ENCODE data around the gene C14orf132.
"Not testable (repeated sequence)": the region's sequence is repeated elsewhere in the genome, so short reads cannot be mapped to it uniquely, and the experiment has no call there.

The C14orf132 gene

GRCh38 chr14:96038920-96039632, at the start of gene C14orf132:
Gene C14orf132, plus strand, starts transcription at chr14:96039362. Its CDS starts 139 bp downstream, at chr14:96039501.
- DNase-seq (ENCODE audit: low read depth) = peak; percentile 11

DNA sequence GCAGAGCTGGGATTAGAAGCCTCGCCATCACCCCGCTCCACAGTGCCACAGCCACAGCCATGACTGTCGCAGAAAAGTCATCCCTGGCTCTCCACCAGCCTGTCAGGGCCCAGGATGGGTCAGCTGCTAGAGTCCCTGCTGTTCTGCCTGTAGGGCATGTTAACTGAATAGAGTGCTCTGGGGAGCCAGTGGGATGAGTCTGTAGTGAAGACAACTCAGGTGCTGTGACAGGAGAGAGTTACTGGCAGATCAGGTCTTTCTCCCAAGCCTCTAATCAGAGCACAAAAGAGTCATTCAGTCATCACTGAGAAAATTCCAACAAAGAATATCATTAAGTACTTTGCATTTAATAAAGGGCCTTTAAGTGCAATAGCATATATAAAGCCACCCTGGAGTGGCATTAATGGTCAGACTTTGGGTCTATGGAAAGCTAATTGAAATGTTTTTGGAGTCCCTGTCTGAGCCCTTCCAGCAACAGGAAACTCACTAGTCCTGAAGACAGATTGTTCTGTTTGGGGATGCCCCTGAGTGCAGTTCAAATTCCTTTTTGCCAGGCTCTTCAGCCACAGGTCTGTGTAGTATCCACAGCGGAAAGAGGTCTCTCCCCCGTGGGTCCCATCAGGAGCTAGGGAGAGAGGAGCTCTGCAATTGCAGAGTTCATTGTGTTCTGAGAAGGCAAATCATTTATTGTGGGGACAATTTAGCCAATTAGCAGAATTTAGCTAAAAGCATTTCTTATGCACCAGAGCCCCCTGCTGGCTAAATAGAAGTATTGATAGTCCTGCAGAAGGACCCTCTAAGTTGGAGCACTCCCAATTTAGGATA, 45.2 kb upstream of the C14orf132 start:
- no peak for DNase-seq (ENCODE audit: low read depth)

DNA sequence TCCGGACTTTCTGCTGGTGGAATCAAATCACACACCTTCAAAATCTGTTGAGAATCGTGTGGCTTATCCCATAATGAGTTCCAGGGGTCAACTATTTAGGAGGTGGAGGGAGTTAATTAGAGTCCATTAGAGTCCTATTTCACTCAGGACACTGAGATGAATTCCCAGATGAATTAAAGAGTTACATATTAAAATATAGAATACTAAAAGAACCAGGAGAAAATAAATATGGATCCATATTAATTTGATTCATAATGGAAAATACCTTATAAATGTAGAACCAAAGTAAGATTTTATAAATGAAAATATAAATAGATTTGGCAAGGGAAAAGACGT, 44.6 kb upstream of the C14orf132 start:
- DNase-seq (ENCODE audit: low read depth) = no peak

DNA sequence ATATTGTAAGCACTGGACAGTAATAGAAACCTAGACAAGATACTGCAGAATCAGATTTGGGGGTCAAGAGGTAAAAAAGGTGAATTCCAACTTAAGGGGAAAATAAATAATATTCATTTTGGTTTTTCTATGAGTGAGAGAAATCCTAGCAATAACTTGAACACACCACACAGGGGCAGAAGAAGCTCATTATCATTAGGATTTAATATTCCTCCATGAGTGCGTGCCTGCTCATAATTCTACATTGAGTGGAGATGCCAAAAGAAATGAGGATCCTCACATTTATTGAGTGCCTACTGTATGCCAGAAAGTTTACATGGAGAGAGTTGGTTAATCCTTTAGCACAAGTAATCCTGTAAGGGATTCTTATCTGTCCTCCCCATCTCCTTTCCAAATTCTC, 40.5 kb upstream of the C14orf132 start:
- DNase-seq (ENCODE audit: low read depth) = no peak

DNA sequence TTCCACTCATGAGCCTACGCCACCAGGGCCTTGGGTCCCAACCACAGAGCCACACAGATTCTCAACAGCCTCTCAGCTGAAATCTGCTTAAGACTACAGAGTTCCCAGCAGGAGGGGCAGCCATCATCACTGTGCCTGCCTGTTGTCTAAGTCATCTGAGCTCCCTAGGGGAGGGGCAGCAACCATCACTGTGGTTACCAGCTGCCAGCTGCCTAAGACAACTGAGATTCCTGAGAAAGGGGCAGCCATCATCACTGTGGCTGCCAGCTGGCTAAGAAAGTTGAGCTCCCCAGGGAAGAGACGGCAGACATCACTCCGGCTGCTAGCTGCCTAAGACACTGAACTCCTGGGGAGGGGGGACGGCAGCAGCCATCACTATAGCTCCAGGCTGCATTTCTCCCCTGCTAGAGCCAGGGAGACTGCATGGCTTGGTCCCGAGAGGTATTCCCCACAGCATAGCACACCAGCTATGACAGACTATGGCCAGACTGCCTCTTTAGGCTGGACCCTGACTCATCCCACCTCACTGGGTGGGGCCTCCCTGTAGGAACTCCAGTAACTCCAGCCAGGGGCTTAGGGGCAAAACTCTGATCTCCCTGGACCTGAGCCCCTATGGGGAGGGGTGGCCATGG, 37.2 kb upstream of the C14orf132 start:
- peak; percentile 12 for DNase-seq (ENCODE audit: low read depth)

DNA sequence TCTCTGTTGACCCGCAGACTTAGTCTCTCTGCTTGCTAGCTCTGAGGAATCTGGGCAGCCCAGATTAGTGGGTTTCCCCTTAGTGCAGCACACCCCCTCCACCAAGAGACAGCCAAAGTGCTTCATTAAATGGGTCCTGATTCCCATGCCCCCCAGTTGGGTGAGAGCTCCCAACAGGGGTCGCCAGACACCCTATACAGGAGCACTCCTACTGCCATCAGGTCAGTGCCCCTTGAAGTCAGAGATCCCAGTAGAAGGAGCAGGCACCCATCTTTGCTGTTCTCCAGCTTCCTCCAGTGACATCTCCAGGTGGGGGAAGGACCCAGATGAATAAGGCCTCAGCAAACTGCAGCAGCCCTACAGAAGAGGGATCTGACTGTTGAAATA, 36.7 kb upstream of the C14orf132 start:
- DNase-seq (ENCODE audit: low read depth) = no peak

GRCh38 chr14:96011131-96011530, 28.0 kb upstream of the C14orf132 start:
- DNase-seq (ENCODE audit: low read depth) = no peak

GRCh38 chr14:96011607-96012006, 27.6 kb upstream of the C14orf132 start:
- no peak for DNase-seq (ENCODE audit: low read depth)

- not testable (repeated sequence) for DNase-seq (ENCODE audit: low read depth)
Observed at GRCh38 chr14:96012757-96013156, 26.4 kb upstream of the C14orf132 start.

GRCh38 chr14:96014176-96014575, 25.0 kb upstream of the C14orf132 start:
- no peak for DNase-seq (ENCODE audit: low read depth)

GRCh38 chr14:96016501-96017160, 22.5 kb upstream of the C14orf132 start:
- no peak for DNase-seq (ENCODE audit: low read depth)

DNA sequence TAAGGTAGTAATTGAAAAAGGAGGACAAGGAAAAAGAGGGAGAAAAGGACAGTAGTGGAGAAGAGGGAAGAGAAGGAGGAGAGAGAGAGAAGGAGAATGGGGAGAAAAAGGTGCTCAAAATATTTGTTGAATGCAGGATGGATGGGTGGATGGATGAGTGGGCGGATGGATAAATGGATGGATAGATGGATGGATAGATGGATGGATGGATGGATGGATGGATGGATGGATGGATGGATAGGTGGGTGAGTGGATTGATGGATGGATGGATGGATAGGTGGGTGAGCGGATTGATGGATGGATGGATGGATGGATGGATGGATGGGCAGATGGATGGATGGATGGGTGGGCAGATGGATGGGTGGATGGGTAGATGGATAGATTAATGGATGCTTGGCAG, 21.3 kb upstream of the C14orf132 start:
- no peak for DNase-seq (ENCODE audit: low read depth)

DNA sequence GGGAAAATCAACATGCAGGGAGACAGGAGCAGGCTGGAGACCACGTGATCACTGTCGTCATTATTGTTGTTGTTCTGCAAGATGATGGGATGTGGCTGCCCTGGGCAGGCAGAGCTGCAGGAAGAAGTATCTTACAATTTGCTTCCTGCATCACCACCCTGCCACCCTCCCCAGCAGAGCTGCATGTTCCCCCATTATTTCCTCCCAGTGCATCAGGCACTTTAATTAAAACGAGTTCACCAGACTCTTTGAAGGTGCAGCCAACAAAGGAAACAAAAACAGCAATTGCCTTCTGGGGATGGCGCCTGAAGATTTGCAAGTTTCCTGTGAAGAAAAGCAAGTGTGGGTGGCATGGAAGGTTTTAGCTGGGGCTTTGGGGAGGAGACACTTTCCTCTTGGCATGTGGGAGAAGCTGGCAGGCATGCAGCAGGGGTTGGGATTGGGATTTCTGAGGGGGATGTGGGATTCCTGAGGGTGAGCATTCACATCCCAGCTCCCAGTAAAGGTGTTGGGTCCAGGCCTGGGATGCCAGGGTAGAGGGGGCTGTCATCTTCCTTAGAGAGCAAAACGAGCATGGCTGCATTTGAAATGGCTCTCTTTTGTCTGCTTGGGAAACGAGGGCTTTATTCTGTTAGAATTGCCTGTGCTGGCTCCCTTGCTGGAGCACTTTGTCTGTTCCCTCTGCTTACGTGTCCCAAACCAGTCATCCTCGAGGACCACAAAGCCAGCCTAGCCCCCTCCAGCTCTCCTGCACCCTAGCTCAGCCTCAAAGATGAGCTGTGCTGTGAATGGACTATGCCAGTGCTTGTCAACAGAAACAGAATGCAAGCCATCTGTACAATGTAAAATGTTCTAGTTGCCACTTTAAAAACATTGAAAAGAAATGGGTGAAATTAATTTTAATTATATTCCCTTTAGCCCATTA, 11.5 kb upstream of the C14orf132 start:
- DNase-seq (ENCODE audit: low read depth) = no peak

GRCh38 chr14:96029089-96029645, 10.0 kb upstream of the C14orf132 start:
- DNase-seq (ENCODE audit: low read depth) = no peak

GRCh38 chr14:96030108-96030760, 8.9 kb upstream of the C14orf132 start:
- DNase-seq (ENCODE audit: low read depth) = no peak

DNA sequence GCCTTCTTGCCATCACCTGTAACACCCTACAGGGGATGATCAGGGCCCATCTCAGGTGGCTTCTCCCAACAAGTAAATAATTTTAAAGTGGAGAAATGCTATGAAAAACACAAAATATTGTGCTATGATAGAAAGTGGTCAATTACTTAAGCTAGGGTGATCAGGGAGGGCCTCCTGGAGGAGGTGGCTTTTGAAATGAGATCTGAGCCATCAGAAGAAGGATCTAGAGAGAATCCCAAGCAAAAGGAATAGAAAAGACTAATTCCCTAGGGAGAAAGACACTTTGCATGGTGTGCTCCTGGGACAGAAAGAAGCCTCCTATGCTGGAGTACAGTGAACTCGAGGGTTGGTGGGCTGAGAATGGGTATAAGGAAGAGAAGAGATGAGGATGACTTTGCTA, 7.5 kb upstream of the C14orf132 start:
- no peak for DNase-seq (ENCODE audit: low read depth)

GRCh38 chr14:96035456-96035855, 3.7 kb upstream of the C14orf132 start:
- no peak for DNase-seq (ENCODE audit: low read depth)

- DNase-seq (ENCODE audit: low read depth) = no peak
Observed at GRCh38 chr14:96037891-96038557, 1.1 kb upstream of the C14orf132 start.

DNA sequence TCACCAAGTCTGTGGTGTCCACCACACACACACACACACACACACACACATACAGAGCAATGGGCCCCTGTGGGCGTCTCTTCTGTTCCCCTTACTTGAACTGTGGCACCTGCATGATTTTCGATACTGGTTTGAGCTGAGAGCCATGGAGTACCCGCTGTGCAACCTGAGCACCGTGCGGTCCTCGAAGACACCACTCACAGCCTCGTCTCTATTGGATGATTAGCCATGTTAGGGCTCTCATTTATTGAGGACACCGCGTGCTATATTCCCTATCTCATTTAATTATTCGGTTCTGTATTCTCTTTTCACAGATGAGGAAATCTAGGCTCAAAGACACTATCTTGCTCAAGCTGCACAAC, 623 bp upstream of the C14orf132 start:
- no peak for DNase-seq (ENCODE audit: low read depth)

Measured in GM04503 (cell line).